Retina (tissue), 1 donor: ENCODE data around the gene LIN28A.
"Not testable (repeated sequence)": the region's sequence is repeated elsewhere in the genome, so short reads cannot be mapped to it uniquely, and the experiment has no call there.

Source experiments
- DNase-seq: peaks from one replicate; pipeline ENCODE4 v3.0.0-alpha.2; 2016

LIN28A gene

GRCh38 chr1:26410706-26411623, at the start of gene LIN28A:
Gene LIN28A, plus strand, starts transcription at chr1:26410817. Its CDS starts 75 bp downstream, at chr1:26410892.
- DNase-seq, result peak; percentile 53

GRCh38 chr1:26361605-26362122, 49.0 kb upstream of the LIN28A start:
- DNase-seq, result no peak

GRCh38 chr1:26362331-26362730, 48.3 kb upstream of the LIN28A start:
- DNase-seq, result no peak

GRCh38 chr1:26363549-26364448, 46.8 kb upstream of the LIN28A start:
- DNase-seq, result peak; percentile 80

- DNase-seq, result no peak
These were observed 45.7 kb upstream of the LIN28A start for GRCh38 chr1:26364956-26365355.

- no peak for DNase-seq
These were observed 43.2 kb upstream of the LIN28A start for GRCh38 chr1:26367441-26367840.

GRCh38 chr1:26368006-26368405, 42.6 kb upstream of the LIN28A start:
- DNase-seq, result no peak

GRCh38 chr1:26368486-26368885, 42.1 kb upstream of the LIN28A start:
- no peak for DNase-seq

- no peak for DNase-seq
These were observed 39.8 kb upstream of the LIN28A start for GRCh38 chr1:26370591-26371382.

GRCh38 chr1:26372039-26372438, 38.6 kb upstream of the LIN28A start:
- no peak for DNase-seq

GRCh38 chr1:26372611-26373010, 38.0 kb upstream of the LIN28A start, which contains the start of gene ZNF683:
Gene ZNF683, minus strand, starts transcription at chr1:26372750. Its CDS starts 4,179 bp downstream, at chr1:26368571.
- DNase-seq, result not testable (repeated sequence)

- DNase-seq, result no peak
These were observed 37.3 kb upstream of the LIN28A start for GRCh38 chr1:26373281-26373680.

GRCh38 chr1:26373789-26374188, 36.8 kb upstream of the LIN28A start:
- no peak for DNase-seq

- DNase-seq, result not testable (repeated sequence)
These were observed 36.3 kb upstream of the LIN28A start for GRCh38 chr1:26374361-26374760.

- DNase-seq, result no peak
These were observed 35.5 kb upstream of the LIN28A start for GRCh38 chr1:26375081-26375480.

GRCh38 chr1:26376050-26376449, 34.6 kb upstream of the LIN28A start:
- no peak for DNase-seq

GRCh38 chr1:26378088-26378878, 32.3 kb upstream of the LIN28A start:
- DNase-seq, result no peak

- no peak for DNase-seq
These were observed 31.8 kb upstream of the LIN28A start for GRCh38 chr1:26378879-26379251.

- no peak for DNase-seq
These were observed 26.5 kb upstream of the LIN28A start for GRCh38 chr1:26384076-26384475.

GRCh38 chr1:26385063-26385462, 25.6 kb upstream of the LIN28A start:
- DNase-seq, result not testable (repeated sequence)

GRCh38 chr1:26387447-26387846, 23.2 kb upstream of the LIN28A start:
- DNase-seq, result no peak
